Measurements from ENCODE around the gene SOWAHC.
"Not testable (repeated sequence)": the region's sequence is repeated elsewhere in the genome, so short reads cannot be mapped to it uniquely, and the experiment has no call there.

The SOWAHC gene

DNA sequence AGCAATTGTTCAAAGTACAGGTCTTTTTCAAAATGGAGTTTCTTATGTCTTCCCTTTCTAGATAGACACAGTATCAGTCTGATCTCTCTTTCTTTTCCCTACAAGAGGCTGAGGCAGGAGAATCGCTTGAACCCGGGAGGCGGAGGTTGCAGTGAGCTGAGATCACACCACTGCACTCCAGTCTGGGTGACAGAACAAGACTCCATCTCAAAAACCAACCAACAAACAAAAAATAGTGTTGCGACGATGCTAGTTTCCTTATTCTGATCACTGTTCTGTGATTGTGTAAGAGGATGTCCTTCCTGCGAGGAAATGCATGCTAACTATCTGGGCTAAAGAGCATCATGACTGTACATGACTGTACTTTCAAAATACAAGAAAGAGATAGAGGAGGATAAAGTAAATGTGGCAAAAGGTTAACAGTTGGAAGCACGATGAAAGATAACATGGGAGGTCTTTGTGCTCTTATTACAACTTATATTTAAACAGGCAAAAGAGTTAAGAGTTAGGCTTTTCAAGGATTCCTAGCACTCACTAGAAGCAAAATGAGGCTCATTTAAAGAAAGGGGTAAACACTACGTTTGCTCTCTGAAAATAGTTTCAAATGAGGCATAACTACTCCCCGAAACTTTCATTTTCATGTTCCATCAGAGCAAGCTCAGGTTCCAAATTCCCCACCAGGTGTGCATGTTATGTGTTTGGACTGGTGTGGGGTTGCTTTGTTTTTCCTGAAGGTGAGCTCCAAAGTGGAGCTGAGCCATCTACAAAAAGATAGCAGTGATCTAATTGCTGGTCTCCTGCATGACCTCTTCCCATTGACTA, 23.8 kb downstream of the SOWAHC start:
- no peak overlapping the region for H3K9ac ChIP-seq (ENCODE audit: low read length)
- no peak overlapping the region for H3K27ac ChIP-seq (ENCODE audit: low read length)
- no peaks in the 10 kb centered on the region for H3K9me3 ChIP-seq (ENCODE audit: control insufficient read depth, low read depth, low read length)
- no peak overlapping the region for H3K4me3 ChIP-seq (ENCODE audit: low read length)
- H3K4me1 ChIP-seq (ENCODE audit: control insufficient read depth, low read depth, low read length) = no peaks in the 10 kb centered on the region
- no peaks in the 10 kb centered on the region for H3K36me3 ChIP-seq (ENCODE audit: control insufficient read depth, low read depth, low read length)
- no peaks in the 10 kb centered on the region for H3K27me3 ChIP-seq (ENCODE audit: control insufficient read depth, insufficient read depth, low read length)

DNA sequence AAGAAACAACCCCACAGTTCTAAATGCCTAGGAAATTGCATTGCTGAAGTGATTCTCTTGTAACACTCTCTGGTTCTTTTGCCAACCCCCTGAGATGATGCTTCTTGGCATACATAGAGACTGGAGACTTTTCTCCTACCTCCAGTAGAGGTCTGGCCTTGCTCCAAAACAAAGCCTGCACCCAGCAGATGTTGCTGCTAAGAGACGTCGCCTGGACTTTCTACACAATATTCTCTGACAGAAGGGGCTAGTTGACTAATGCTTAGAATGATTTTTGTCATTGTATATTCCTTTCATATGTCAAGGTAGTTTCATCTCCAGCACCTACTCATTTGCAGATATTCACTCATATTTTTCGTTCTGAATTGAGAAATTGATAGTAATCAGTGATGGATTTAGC, 24.6 kb downstream of the SOWAHC start:
- Histone ChIP-seq H3K4me3 (ENCODE audit: low read length) (no peak overlapping the region), H3K36me3 (ENCODE audit: control insufficient read depth, low read depth, low read length) (no peaks in the 10 kb centered on the region), H3K9ac (ENCODE audit: low read length) (no peak overlapping the region), H3K4me1 (ENCODE audit: control insufficient read depth, low read depth, low read length) (no peaks in the 10 kb centered on the region), H3K9me3 (ENCODE audit: control insufficient read depth, low read depth, low read length) (no peaks in the 10 kb centered on the region), H3K27me3 (ENCODE audit: control insufficient read depth, insufficient read depth, low read length) (no peaks in the 10 kb centered on the region), H3K27ac (ENCODE audit: low read length) (no peak overlapping the region)

DNA sequence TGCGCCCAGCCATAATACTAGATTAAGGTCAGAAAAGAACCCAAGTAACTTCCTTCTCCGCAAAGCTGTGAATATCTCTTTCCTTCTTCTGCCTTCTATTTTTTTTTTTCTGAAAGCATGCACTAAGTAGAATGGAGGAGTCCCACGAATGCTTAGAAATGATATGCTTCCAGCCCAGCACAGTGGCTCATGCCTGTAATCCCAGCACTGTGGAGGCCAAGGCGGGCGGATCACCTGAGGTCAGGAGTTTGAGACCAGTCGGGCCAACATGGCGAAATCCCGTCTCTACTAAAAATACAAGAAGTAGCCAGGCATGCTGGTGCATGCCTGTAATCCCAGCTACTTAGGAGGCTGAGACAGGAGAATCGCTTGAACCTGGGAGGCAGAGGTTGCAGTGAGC, 25.8 kb downstream of the SOWAHC start:
- H3K4me1 ChIP-seq (ENCODE audit: control insufficient read depth, low read depth, low read length); H3K9me3 ChIP-seq (ENCODE audit: control insufficient read depth, low read depth, low read length): not testable (repeated sequence)

DNA sequence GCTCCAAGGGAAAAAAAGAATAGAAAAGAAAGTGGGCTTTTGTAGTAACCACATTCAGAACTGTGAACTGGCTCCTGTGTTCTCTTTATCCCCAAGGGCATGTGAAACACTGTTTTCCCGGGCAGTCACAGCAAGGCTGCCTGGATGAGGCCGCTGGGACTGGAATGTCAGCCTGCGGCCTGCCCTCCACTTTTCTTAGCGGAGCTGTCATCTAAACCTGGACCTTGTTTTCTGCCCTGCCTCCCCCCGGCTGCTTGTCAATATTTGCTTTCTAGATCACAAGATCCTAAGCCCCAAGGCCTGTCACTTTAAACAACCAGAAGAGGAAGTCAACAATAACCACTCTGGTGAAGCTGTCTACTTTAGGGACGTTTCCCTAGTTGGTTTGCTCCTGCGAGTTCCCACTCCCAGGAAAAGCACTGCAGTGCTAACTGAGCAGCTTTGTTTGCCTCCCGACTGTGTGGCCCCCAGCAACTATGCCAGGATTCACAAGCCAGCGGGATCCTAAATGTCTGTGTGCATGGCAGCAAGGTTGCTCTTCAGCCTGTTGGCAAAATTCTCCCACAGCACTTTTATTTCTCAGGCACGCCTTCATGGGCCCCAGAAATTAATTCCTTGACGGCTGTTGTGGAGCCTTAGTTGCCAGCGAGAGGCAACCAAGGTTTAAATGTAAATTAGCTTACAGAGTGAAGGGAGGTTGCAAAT, 30.6 kb downstream of the SOWAHC start:
- H3K27me3 ChIP-seq (ENCODE audit: control insufficient read depth, insufficient read depth, low read length) = no peaks in the 10 kb centered on the region
- H3K4me3 ChIP-seq (ENCODE audit: low read length) = no peak overlapping the region
- H3K9ac ChIP-seq (ENCODE audit: low read length) = no peak overlapping the region
- H3K27ac ChIP-seq (ENCODE audit: low read length) = no peak overlapping the region
- H3K36me3 ChIP-seq (ENCODE audit: control insufficient read depth, low read depth, low read length) = no peaks in the 10 kb centered on the region
- no peaks in the 10 kb centered on the region for H3K9me3 ChIP-seq (ENCODE audit: control insufficient read depth, low read depth, low read length)
- peaks cover 14% of the 10 kb centered on the region for H3K4me1 ChIP-seq (ENCODE audit: control insufficient read depth, low read depth, low read length)

More for the DNA sequence above, 25.8 kb downstream of the SOWAHC start:
- not testable (repeated sequence) for H3K27ac ChIP-seq (ENCODE audit: low read length); H3K27me3 ChIP-seq (ENCODE audit: control insufficient read depth, insufficient read depth, low read length); H3K36me3 ChIP-seq (ENCODE audit: control insufficient read depth, low read depth, low read length); H3K9ac ChIP-seq (ENCODE audit: low read length); H3K4me3 ChIP-seq (ENCODE audit: low read length)

DNA sequence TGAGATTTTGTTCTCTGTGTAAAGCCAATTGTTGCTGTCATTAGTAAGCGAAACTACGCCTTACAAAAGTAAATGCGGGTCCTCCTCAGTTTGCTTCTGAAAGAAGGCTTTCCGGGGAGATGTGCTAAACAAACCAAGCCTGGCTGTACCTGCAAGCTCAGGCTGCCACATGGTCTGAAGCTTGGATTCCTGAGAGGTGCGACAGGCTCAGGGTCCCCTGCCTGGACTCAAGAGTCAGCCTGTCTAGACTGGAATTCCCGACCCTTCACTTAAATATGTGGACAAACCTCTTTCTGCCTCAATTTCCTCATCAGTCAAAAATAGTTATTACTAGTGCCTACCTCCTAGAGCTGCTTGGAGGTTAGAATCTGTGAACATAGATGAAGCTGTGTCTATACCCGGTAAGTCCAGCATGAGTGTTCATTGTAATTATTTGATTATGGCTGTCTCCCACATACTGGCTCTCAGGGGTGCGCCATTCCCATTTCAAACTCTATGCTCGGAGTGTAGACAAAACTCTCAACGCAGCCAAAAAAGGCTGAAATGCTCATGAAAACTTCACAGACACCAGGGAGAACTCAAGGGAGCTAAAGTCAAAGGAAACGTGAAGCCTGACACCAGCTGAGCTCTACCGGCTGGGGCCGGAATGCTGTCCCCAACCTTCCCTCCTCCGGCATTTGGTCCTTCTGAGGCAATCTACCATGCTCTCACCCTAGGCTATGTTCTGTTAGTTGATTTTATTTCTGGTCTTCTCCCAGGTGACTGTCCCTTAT, 31.4 kb downstream of the SOWAHC start:
- Histone ChIP-seq H3K9ac (ENCODE audit: low read length) (no peak overlapping the region), H3K4me3 (ENCODE audit: low read length) (no peak overlapping the region), H3K4me1 (ENCODE audit: control insufficient read depth, low read depth, low read length) (peaks cover 14% of the 10 kb centered on the region), H3K27ac (ENCODE audit: low read length) (no peak overlapping the region), H3K9me3 (ENCODE audit: control insufficient read depth, low read depth, low read length) (no peaks in the 10 kb centered on the region), H3K27me3 (ENCODE audit: control insufficient read depth, insufficient read depth, low read length) (no peaks in the 10 kb centered on the region), H3K36me3 (ENCODE audit: control insufficient read depth, low read depth, low read length) (no peaks in the 10 kb centered on the region)

DNA sequence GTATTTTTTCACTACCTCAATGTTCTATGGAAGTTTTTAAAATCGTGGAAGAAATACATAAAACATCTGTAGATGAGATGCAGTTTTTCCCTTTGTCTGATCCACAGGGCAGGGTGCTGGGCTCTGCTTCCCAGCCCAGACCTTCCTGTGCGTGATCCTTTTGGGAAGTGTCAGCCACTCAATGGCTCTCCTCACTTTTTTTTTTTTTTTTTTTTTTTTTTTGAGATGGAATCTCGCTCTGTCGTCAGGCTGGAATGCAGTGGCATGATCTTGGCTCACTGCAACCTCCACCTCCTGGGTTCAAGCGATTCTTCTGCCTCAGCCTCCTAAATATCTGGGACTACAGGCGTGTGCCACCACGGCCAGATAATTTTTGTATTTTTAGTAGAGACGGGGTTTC, 32.8 kb downstream of the SOWAHC start:
- no peak overlapping the region for H3K4me3 ChIP-seq (ENCODE audit: low read length)
- H3K27ac ChIP-seq (ENCODE audit: low read length) = no peak overlapping the region
- no peaks in the 10 kb centered on the region for H3K27me3 ChIP-seq (ENCODE audit: control insufficient read depth, insufficient read depth, low read length)
- no peaks in the 10 kb centered on the region for H3K9me3 ChIP-seq (ENCODE audit: control insufficient read depth, low read depth, low read length)
- no peaks in the 10 kb centered on the region for H3K36me3 ChIP-seq (ENCODE audit: control insufficient read depth, low read depth, low read length)
- H3K4me1 ChIP-seq (ENCODE audit: control insufficient read depth, low read depth, low read length) = peaks cover 14% of the 10 kb centered on the region
- no peak overlapping the region for H3K9ac ChIP-seq (ENCODE audit: low read length)

DNA sequence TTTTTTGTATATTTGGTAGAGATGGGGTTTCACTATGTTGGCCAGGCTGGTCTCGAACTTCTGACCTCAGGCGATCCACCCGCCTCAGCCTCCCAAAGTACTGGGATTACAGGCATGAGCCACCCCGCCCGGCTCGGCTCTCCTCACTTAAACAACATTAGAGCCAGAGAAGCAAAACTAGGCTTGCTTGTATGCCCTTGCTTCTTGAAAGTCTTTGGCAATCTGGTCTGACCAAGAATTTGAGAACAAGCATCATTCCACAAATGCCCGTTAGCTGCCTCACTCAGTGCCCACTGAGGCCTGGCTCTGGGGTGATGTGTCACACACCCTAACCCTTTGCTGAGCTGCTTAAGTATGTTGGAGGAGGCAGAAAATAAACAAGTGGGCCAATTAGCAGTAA, 33.5 kb downstream of the SOWAHC start:
- Histone ChIP-seq H3K27me3 (ENCODE audit: control insufficient read depth, insufficient read depth, low read length) (no peaks in the 10 kb centered on the region), H3K36me3 (ENCODE audit: control insufficient read depth, low read depth, low read length) (no peaks in the 10 kb centered on the region), H3K4me3 (ENCODE audit: low read length) (no peak overlapping the region), H3K4me1 (ENCODE audit: control insufficient read depth, low read depth, low read length) (peaks cover 14% of the 10 kb centered on the region), H3K9ac (ENCODE audit: low read length) (no peak overlapping the region), H3K27ac (ENCODE audit: low read length) (no peak overlapping the region), H3K9me3 (ENCODE audit: control insufficient read depth, low read depth, low read length) (no peaks in the 10 kb centered on the region)

DNA sequence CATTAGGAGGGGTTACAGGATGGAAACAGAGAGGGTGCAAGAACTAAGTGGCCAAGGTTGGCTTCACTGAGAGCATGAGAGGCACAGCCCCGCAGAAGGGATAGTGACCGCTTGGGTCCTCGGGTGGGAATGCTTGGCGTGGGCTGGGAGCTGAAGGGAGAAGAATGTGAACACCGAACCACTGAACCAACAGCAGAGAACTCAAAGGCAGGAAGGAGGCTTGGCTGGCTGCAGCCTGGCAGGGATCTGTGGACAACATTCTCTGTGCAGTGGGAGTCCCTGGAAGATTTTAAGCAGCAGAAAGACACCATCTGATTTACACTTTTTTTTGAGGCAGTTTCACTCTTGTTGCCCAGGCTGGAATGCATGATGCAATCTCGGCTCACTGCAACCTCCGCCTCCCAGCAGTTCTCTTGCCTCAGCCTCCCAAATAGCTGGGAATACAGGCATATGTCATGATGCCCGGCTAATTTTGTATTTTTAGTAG, 33.9 kb downstream of the SOWAHC start:
- H3K27ac ChIP-seq (ENCODE audit: low read length) = no peak overlapping the region
- no peaks in the 10 kb centered on the region for H3K9me3 ChIP-seq (ENCODE audit: control insufficient read depth, low read depth, low read length)
- H3K4me1 ChIP-seq (ENCODE audit: control insufficient read depth, low read depth, low read length) = peaks cover 14% of the 10 kb centered on the region
- H3K27me3 ChIP-seq (ENCODE audit: control insufficient read depth, insufficient read depth, low read length) = no peaks in the 10 kb centered on the region
- no peaks in the 10 kb centered on the region for H3K36me3 ChIP-seq (ENCODE audit: control insufficient read depth, low read depth, low read length)
- no peak overlapping the region for H3K9ac ChIP-seq (ENCODE audit: low read length)
- H3K4me3 ChIP-seq (ENCODE audit: low read length) = no peak overlapping the region

DNA sequence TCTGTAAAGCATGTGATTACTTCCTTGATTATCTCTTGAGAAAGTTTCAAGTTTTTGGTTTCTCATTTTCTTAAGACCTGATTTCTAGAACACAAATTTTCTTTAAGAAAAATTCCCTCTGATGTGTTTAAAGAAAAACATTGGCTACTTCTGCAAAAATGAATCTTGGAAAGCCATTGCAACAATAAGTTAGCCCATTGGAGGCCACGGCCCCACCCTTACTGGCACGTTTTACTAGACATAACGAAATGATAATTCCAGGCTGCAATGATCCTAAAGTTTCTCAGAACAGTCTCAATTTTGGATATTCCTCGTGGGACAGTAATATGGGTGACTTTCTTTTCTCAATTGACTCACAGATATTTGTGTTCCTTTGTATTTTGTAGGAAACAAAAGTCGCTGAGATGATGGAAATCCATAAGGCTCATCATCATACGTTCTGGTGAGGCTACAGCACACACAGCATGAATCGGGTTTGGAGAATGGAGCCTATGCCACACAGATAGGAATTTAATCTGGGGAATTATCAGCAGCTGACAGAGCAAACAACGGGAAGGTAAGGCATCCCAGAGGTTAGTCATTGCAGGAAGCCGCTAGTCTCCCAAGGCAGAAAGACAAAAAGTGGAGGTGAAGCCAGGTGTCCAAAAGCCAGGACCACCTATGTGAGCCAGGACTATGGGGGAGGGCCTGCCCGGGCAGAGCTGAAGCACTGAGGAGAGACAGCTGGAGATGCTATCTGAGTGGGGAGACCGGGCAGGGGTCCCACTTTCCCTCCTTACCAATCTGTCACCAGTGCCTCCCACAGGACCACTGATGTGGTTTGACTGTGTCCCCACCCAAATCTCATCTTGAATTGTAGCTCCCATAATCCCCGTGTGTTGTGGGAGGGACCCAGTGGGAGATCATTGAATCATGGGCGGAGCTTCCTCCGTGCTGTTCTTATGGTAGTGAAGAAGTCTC, 35.9 kb downstream of the SOWAHC start:
- Histone ChIP-seq H3K36me3 (ENCODE audit: control insufficient read depth, low read depth, low read length) (no peaks in the 10 kb centered on the region), H3K4me1 (ENCODE audit: control insufficient read depth, low read depth, low read length) (peaks cover 7% of the 10 kb centered on the region), H3K9ac (ENCODE audit: low read length) (no peak overlapping the region), H3K27me3 (ENCODE audit: control insufficient read depth, insufficient read depth, low read length) (no peaks in the 10 kb centered on the region), H3K4me3 (ENCODE audit: low read length) (no peak overlapping the region), H3K9me3 (ENCODE audit: control insufficient read depth, low read depth, low read length) (no peaks in the 10 kb centered on the region), H3K27ac (ENCODE audit: low read length) (no peak overlapping the region)

DNA sequence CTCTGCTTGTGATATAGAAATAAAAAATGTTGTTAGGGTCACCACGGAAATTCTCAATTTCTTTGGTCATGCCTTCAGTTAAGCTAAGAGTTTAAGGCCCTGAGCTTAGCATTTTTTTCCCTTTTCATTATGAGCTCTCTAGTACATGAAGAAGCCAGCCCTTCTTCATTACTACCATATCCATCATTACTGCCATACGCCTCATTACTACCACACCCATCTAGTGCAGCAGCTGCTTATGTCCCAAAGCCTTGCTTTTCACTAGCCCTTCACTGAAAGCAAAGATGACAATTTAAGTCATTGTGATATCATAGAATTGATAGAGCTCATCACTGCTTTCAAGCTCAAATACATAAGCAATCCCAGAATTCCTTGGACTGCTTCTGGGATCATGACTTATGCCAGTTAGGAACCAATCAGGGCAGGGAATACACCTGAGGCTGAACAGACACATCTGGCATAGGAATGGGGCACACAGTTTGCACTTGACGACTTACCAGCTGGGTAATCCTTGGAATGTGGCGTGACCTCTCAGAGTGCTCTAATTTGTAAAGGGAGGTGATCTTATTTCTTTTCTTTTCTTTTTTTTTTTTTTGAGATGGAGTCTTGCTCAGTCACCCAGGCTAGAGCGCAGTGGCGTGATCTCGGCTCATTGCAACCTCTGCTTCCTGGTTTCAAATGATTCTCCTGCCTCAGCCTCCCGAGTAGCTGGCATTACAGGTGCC, 40.3 kb downstream of the SOWAHC start:
- H3K4me3 ChIP-seq (ENCODE audit: low read length) = no peak overlapping the region
- no peak overlapping the region for H3K27ac ChIP-seq (ENCODE audit: low read length)
- no peaks in the 10 kb centered on the region for H3K27me3 ChIP-seq (ENCODE audit: control insufficient read depth, insufficient read depth, low read length)
- no peak overlapping the region for H3K9ac ChIP-seq (ENCODE audit: low read length)
- no peaks in the 10 kb centered on the region for H3K9me3 ChIP-seq (ENCODE audit: control insufficient read depth, low read depth, low read length)
- no peaks in the 10 kb centered on the region for H3K36me3 ChIP-seq (ENCODE audit: control insufficient read depth, low read depth, low read length)
- peaks cover 4% of the 10 kb centered on the region for H3K4me1 ChIP-seq (ENCODE audit: control insufficient read depth, low read depth, low read length)
